HFFc6 (cell line): ENCODE data around the gene ALPL. TPM values are rescaled to one million over a fixed set of nuclear protein-coding genes. Genes with fewer than 3 reads are reported as not detected.
A peak's percentile ranks its signal among the peaks of the same experiment; 100 is the strongest.
"Not testable (repeated sequence)": the region's sequence is repeated elsewhere in the genome, so short reads cannot be mapped to it uniquely, and the experiment has no call there.

Experiments
- DNase-seq: peaks from one replicate; pipeline ENCODE4 v3.0.0-alpha.2; 2018
- H3K27ac Mint-ChIP-seq: 2 replicates; pipeline ENCODE4 v1.8.0; 2020; ENCODE audit warnings: mild to moderate bottlenecking, mixed read lengths
- H3K27me3 Mint-ChIP-seq: 2 replicates; pipeline ENCODE4 v1.8.0; 2021; ENCODE audit warnings: mild to moderate bottlenecking, moderate library complexity, mixed read lengths; ENCODE audit not compliant: insufficient read depth
- H3K36me3 Mint-ChIP-seq: 2 replicates; pipeline ENCODE4 v1.8.0; 2021; ENCODE audit warnings: low read depth, mixed read lengths
- H3K4me1 Mint-ChIP-seq: 2 replicates; pipeline ENCODE4 v1.8.0; 2020; ENCODE audit warnings: low read depth, mixed read lengths
- H3K4me3 Mint-ChIP-seq: 2 replicates; pipeline ENCODE4 v1.8.0; 2020; ENCODE audit warnings: mild to moderate bottlenecking, moderate library complexity, mixed read lengths
- H3K9me3 Mint-ChIP-seq: 2 replicates; pipeline ENCODE4 v1.8.0; 2020; ENCODE audit warnings: mild to moderate bottlenecking, mixed read lengths
- total RNA-seq, 6 experiments: library from RNA; stranded (reverse); fragmentation: NEBNext Ultra II Directional; extraction: Animal tissue kit (Norgen Biotek cat#: 25700); gene quantifications; 2 replicates in 1 of 6; 3 replicates in 5 of 6; pipeline ENCODE4 v1.2.3, GENCODE V29; 2021
- TF ChIP-seq, protein P1 (sequence below): fragments of 200-600 bp; sonication (generic); IDR thresholded peaks from 2 replicates; pipeline ENCODE4 v1.5.0; 2021; ENCODE audit warnings: antibody characterized with exemption, mild to moderate bottlenecking

The ALPL gene
- total RNA-seq, 6 experiments from 2014 or later = 0.19 to 0.21 TPM; not detected in 4

DNA sequence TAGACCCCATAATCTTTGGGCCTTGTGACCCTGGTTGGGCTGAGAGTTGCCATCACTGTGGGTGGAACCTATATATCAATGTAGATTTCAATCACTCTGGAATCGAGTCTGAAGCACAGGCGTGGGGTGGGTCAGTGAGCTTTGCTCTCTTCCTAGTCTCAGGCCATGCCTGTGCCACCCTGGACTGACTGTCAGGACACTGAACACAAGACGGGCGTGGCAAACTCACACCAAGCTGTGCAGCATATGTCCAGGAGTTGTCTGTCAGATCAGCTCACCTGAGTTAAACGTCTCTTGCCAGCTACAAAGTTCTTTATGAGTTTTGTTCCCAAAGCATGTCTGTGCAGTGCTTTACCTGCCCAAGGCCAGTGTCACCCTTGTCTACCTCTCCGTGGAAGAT is 30.9 kb upstream of the ALPL start:
- Mint-ChIP-seq H3K9me3 (no peaks in the 10 kb centered on the region), H3K4me1 (no peaks in the 10 kb centered on the region), H3K27me3 (no peaks in the 10 kb centered on the region), H3K4me3 (no peak overlapping the region), H3K36me3 (peaks cover 39% of the 10 kb centered on the region), H3K27ac (no peak overlapping the region)
- TF ChIP-seq, protein P1, sequence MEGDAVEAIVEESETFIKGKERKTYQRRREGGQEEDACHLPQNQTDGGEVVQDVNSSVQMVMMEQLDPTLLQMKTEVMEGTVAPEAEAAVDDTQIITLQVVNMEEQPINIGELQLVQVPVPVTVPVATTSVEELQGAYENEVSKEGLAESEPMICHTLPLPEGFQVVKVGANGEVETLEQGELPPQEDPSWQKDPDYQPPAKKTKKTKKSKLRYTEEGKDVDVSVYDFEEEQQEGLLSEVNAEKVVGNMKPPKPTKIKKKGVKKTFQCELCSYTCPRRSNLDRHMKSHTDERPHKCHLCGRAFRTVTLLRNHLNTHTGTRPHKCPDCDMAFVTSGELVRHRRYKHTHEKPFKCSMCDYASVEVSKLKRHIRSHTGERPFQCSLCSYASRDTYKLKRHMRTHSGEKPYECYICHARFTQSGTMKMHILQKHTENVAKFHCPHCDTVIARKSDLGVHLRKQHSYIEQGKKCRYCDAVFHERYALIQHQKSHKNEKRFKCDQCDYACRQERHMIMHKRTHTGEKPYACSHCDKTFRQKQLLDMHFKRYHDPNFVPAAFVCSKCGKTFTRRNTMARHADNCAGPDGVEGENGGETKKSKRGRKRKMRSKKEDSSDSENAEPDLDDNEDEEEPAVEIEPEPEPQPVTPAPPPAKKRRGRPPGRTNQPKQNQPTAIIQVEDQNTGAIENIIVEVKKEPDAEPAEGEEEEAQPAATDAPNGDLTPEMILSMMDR = no peak
- no peak for DNase-seq

DNA sequence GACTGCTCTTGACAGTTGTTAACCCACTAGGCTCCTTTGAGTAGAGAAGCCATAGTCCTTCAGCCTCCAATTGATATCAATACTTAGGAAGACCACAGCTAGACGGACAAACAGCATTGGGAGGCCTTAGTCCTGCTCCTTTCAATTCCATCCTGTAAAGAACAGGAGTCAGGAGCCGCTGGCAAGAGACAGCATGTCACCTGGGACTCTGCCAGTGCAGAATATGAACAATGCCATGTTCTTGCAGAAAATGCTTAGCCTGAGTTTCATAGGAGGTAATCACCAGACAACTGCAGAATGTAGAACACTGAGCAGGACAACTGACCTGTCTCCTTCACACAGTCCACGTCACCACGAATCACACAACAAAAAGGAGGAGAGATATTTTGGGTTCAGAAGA is 25.3 kb upstream of the ALPL start:
- not testable (repeated sequence) for H3K4me1 Mint-ChIP-seq, H3K36me3 Mint-ChIP-seq, H3K4me3 Mint-ChIP-seq, H3K27me3 Mint-ChIP-seq, DNase-seq, H3K9me3 Mint-ChIP-seq, H3K27ac Mint-ChIP-seq

DNA sequence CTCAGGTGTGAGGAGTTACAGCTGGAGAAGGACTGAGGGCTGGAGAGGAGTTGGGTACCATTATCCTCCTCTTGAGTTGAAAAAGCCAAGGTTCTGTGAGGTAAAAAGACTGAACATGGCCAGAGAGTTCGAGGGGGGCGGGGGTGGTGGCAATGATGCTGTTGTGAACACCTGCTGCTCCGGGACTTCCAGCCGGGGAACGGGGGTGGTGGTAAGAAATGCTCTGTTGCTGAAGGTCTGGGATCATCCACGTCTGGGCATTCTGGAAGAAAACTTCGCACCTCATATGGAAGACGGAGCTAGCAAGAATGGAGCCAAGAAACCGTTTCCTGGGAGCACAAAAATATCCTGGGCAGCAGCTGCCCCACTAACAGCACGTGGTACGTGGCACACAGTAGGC is 20.1 kb upstream of the ALPL start:
- TF ChIP-seq, protein P1 = no peak
- H3K36me3 Mint-ChIP-seq = no peaks in the 10 kb centered on the region
- peaks cover 14% of the 10 kb centered on the region for H3K27me3 Mint-ChIP-seq
- peaks cover 6% of the 10 kb centered on the region for H3K4me1 Mint-ChIP-seq
- peaks cover 12% of the 10 kb centered on the region for H3K9me3 Mint-ChIP-seq
- DNase-seq = no peak
- H3K4me3 Mint-ChIP-seq = no peak overlapping the region
- no peak overlapping the region for H3K27ac Mint-ChIP-seq

DNA sequence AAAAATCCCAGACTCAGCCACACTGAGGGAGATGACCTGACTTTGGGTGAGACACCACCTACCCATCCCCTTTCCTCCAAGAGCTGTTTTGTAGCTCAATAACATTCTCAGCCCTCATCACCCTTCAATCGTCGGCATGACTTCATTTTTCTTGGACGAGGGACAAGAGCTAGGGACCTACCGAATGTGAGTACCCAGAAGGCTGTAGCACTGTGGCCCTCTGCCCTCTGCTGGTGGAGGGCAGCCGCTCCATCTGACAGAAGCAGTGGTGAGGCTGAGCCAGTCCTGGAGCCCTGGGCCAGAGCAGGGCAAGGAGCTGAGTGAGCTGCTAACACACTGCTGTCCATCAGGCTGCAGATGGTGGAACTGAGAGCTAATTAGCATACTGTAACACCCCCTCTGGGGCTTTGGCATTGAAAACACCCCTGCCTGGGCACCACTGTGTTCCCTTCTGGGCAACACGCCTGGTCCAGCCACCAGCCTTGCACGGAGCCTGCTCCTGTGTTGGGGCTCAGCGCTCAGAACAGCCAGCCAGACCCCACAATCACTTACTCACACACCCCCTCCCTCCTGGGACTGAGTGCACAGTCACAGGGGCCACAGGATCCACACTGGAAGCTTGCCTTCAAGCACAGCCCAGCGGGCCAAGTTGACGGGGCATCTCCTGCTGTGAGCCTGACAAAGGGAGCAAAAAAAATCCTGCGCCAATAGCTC is 18.3 kb upstream of the ALPL start:
- peak; percentile 77 for DNase-seq
- TF ChIP-seq, protein P1 = peak; percentile 85
- Mint-ChIP-seq H3K9me3 (peaks cover 12% of the 10 kb centered on the region), H3K4me3 (no peak overlapping the region), H3K27me3 (peaks cover 26% of the 10 kb centered on the region), H3K4me1 (peaks cover 6% of the 10 kb centered on the region), H3K27ac (no peak overlapping the region), H3K36me3 (no peaks in the 10 kb centered on the region)

DNA sequence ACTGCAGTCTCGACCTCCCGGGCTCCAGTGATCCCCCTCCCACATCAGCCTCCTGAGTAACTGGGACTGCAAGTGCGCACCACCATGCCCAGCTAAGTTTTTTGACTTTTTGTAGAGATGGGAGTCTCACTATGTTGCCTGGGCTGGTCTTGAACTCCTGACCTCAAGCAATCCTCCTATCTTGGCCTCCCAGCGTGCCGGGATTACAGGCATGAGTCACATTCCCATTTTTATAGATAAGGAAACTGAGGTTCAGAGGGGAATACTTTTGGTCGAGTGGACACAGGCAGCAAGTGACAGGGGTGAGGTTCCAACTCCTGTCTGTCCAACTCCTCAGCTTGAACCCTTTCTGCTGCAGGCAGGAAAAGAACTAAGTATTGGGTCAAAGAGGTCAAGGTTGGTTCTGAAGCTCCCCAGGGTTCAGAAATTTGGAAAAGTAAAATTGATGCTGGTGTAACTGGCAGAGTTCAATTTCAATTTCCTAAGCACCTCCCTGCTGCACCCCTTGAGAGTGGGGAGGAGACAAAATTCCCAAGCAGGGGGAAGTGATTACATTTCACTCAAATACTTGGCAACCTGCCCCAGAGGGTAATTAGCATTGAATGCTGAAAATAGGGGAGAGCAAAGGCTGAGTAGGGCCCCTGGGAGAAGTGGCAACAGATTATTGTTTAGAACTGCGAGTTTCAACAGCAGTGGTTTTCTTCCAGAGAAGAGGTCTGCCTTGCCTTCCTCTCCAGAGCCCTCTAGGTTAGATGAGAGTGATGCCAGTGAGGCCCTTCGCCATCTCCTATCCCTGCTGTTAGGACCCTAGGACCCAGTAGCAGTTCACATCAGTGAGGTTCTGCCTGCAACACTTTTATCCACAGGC is 17.5 kb upstream of the ALPL start:
- peaks cover 27% of the 10 kb centered on the region for H3K27me3 Mint-ChIP-seq
- TF ChIP-seq, protein P1 = no peak
- H3K4me3 Mint-ChIP-seq = no peak overlapping the region
- DNase-seq = no peak
- no peak overlapping the region for H3K27ac Mint-ChIP-seq
- H3K4me1 Mint-ChIP-seq = peaks cover 6% of the 10 kb centered on the region
- H3K9me3 Mint-ChIP-seq = peaks cover 12% of the 10 kb centered on the region
- H3K36me3 Mint-ChIP-seq = no peaks in the 10 kb centered on the region

DNA sequence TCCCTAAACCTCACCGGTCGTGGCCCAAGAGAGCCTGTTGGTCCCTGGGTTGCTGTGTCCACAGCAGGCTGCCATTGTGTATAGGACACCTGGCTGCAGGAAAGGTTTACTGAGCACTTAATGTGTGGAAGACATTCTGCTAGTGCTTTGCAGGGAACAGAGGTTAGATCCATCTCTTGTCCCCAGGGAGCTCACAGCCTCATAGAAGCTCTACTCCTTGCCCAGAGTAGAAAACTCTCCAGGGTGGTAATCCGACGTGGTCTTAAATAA is 16.9 kb upstream of the ALPL start:
- no peak for DNase-seq
- Mint-ChIP-seq H3K27ac (no peak overlapping the region), H3K27me3 (peaks cover 31% of the 10 kb centered on the region), H3K4me1 (peaks cover 6% of the 10 kb centered on the region), H3K36me3 (no peaks in the 10 kb centered on the region), H3K4me3 (no peak overlapping the region), H3K9me3 (peaks cover 12% of the 10 kb centered on the region)
- TF ChIP-seq, protein P1 = no peak
